GM18507 (cell line): Measurements from ENCODE around the gene CEP290.
"Not testable (repeated sequence)": the region's sequence is repeated elsewhere in the genome, so short reads cannot be mapped to it uniquely, and the experiment has no call there.

Experiments used
- DNase-seq: peaks from one replicate; pipeline ENCODE4 v3.0.0; 2011; ENCODE audit warnings: low read depth; ENCODE audit not compliant: insufficient read length; ENCODE audit errors: extremely low spot score
- FAIRE-seq: peaks from 2 replicates; lab custom pipeline; 2011; peaks lifted over from hg19 to GRCh38; lab: Jason Lieb, UNC

CEP290 gene

GRCh38 chr12:88063375-88063774 lies 78.5 kb downstream of the CEP290 start:
- peak; percentile 60 for FAIRE-seq
- DNase-seq = peak; percentile 3

- DNase-seq (peak; percentile 1), FAIRE-seq (peak; percentile 85)
These were observed 79.4 kb downstream of the CEP290 start for GRCh38 chr12:88062474-88062873.

- FAIRE-seq (peak; percentile 39), DNase-seq (no peak)
These were observed 83.2 kb downstream of the CEP290 start for GRCh38 chr12:88058719-88059077.

- FAIRE-seq = no peak
- no peak for DNase-seq
These were observed 83.7 kb downstream of the CEP290 start for GRCh38 chr12:88057994-88058718.

- no peak for DNase-seq
- no peak for FAIRE-seq
These were observed 85.3 kb downstream of the CEP290 start for GRCh38 chr12:88056571-88056970.

- no peak for DNase-seq
- FAIRE-seq = no peak
These were observed 89.2 kb downstream of the CEP290 start for GRCh38 chr12:88052686-88053085.

- DNase-seq (no peak), FAIRE-seq (no peak)
These were observed 97.9 kb downstream of the CEP290 start for GRCh38 chr12:88044035-88044434.

GRCh38 chr12:88037770-88038169 lies 104.1 kb downstream of the CEP290 start:
- no peak for FAIRE-seq
- DNase-seq = no peak

GRCh38 chr12:88036353-88036965 lies 105.4 kb downstream of the CEP290 start:
- peak; percentile 42 for FAIRE-seq

GRCh38 chr12:88035907-88036289 lies 106.0 kb downstream of the CEP290 start:
- FAIRE-seq (no peak), DNase-seq (no peak)

More at GRCh38 chr12:88036353-88036965, 105.4 kb downstream of the CEP290 start:
- DNase-seq = no peak

GRCh38 chr12:88035271-88035906 lies 106.5 kb downstream of the CEP290 start:
- DNase-seq (peak; percentile 81), FAIRE-seq (peak; percentile 81)

GRCh38 chr12:88031161-88031560 lies 110.7 kb downstream of the CEP290 start:
- not testable (repeated sequence) for FAIRE-seq, DNase-seq

GRCh38 chr12:88029093-88029665 lies 112.7 kb downstream of the CEP290 start, which contains the start of gene C12orf50:
C12orf50 (minus strand) TSS chr12:88029401; CDS start chr12:88026962, 2,439 bp downstream.
- no peak for FAIRE-seq
- no peak for DNase-seq

GRCh38 chr12:88026196-88026595 lies 115.7 kb downstream of the CEP290 start:
- DNase-seq (no peak), FAIRE-seq (peak; percentile 54)

GRCh38 chr12:88017964-88018363 lies 123.9 kb downstream of the CEP290 start:
- DNase-seq (no peak), FAIRE-seq (no peak)

- no peak for DNase-seq
- FAIRE-seq = no peak
These were observed 126.1 kb downstream of the CEP290 start for GRCh38 chr12:88015825-88016224.

GRCh38 chr12:88011755-88012154 lies 130.1 kb downstream of the CEP290 start:
- DNase-seq = no peak
- FAIRE-seq = no peak

- no peak for DNase-seq
- FAIRE-seq = no peak
These were observed 135.5 kb downstream of the CEP290 start for GRCh38 chr12:88006351-88006750.

- DNase-seq (no peak), FAIRE-seq (no peak)
These were observed 140.6 kb downstream of the CEP290 start for GRCh38 chr12:88001327-88001726.
